Breast epithelium (tissue), 3 donors: ENCODE results near the gene SPHK2.

Experiments used
- CTCF ChIP-seq, 3 donors: fragments of 450-650 bp; IDR thresholded peaks; one replicate each; pipeline ENCODE4 v1.5.1; 2016 to 2017; ENCODE audit warnings: antibody characterized with exemption in 3 of 3, mild to moderate bottlenecking in 3 of 3, moderate library complexity in 3 of 3
- POLR2A ChIP-seq: fragments of 450-650 bp; IDR thresholded peaks from one replicate; pipeline ENCODE4 v1.6.1; 2016; ENCODE audit warnings: antibody characterized with exemption, mild to moderate bottlenecking, moderate library complexity
- POLR2AphosphoS5 ChIP-seq, 3 donors: sonication (generic); formaldehyde crosslinking; IDR thresholded peaks; one replicate each; pipeline ENCODE4 v1.6.1; 2017; ENCODE audit warnings: antibody characterized with exemption in 3 of 3

GRCh38 chr19:48658483-48658882 lies 39.2 kb downstream of the SPHK2 start:
- TF ChIP-seq CTCF (IDR thresholded peaks at IDR 0.05) = no peak
- no peak for TF ChIP-seq POLR2AphosphoS5 (IDR thresholded peaks at IDR 0.05)
- TF ChIP-seq POLR2A = no peak
